ENCODE results near the gene CASKIN1. TPM values are rescaled to one million over a fixed set of nuclear protein-coding genes. Genes with fewer than 3 reads are reported as not detected.

CASKIN1 gene
- total and polyA plus RNA-seq, 4 donors = 0.09 to 0.35 (median 0.12) TPM

GRCh38 chr16:2237102-2237482 is 40.7 kb upstream of the CASKIN1 start:
- Histone ChIP-seq H3K9me3 (ENCODE audit: control insufficient read depth in 4 of 4, insufficient read depth in 3 of 4, low read length in 3 of 4) (peaks cover 0 to 19% (median 0%) of the 10 kb centered on the region in 4 donors), H3K27me3 (ENCODE audit: control insufficient read depth in 3 of 3, insufficient read depth in 3 of 3, low read length in 2 of 3) (peaks cover 0 to 27% (median 4%) of the 10 kb centered on the region in 3 donors), H3K36me3 (ENCODE audit: control insufficient read depth in 4 of 4, insufficient read depth in 4 of 4, low read length in 4 of 4) (peaks cover 0 to 46% (median 17%) of the 10 kb centered on the region in 4 donors), H3K9ac (ENCODE audit: insufficient read depth in 1 of 2, low read length in 2 of 2) (no peak overlapping the region), H3K27ac (ENCODE audit: low read depth in 1 of 2, low read length in 1 of 2) (no peak overlapping the region), H3K4me3 (no peak overlapping the region), H3K4me1 (ENCODE audit: control insufficient read depth in 5 of 5, insufficient read depth in 5 of 5, low read length in 5 of 5) (peaks cover 0 to 13% (median 7%) of the 10 kb centered on the region in 5 donors)
- no peak for DNase-seq
- TF ChIP-seq CTCF (IDR thresholded peaks at IDR 0.05; ENCODE audit: control extremely low read depth, extremely low read depth) = no peak
- ATAC-seq (ENCODE audit: insufficient read depth, low FRiP score) = no peak
- 7 to 8% methylated on average over 26 to 40 of the region's 40 CpGs for WGBS, 2 donors

GRCh38 chr16:2236337-2237101 is 40.1 kb upstream of the CASKIN1 start, which contains the start of gene DNASE1L2:
DNASE1L2 (plus strand) TSS chr16:2236444; CDS start chr16:2236817, 373 bp downstream.
- DNase-seq (peak; percentile 25 to 49 (median 42)), ATAC-seq (ENCODE audit: insufficient read depth, low FRiP score) (no peak)
- H3K9me3 ChIP-seq (ENCODE audit: control insufficient read depth in 4 of 4, insufficient read depth in 3 of 4, low read length in 3 of 4) = peaks cover 0 to 20% (median 0%) of the 10 kb centered on the region in 4 donors
- H3K36me3 ChIP-seq (ENCODE audit: control insufficient read depth in 4 of 4, insufficient read depth in 4 of 4, low read length in 4 of 4) = peaks cover 0 to 52% (median 19%) of the 10 kb centered on the region in 4 donors
- peaks cover 0 to 13% (median 7%) of the 10 kb centered on the region in 5 donors for H3K4me1 ChIP-seq (ENCODE audit: control insufficient read depth in 5 of 5, insufficient read depth in 5 of 5, low read length in 5 of 5)
- H3K27me3 ChIP-seq (ENCODE audit: control insufficient read depth in 3 of 3, insufficient read depth in 3 of 3, low read length in 2 of 3) = peaks cover 0 to 27% (median 4%) of the 10 kb centered on the region in 3 donors
- 6 to 8% methylated on average over 62 to 64 of the region's 64 CpGs for WGBS, 2 donors
- H3K27ac ChIP-seq (ENCODE audit: low read depth in 1 of 2, low read length in 1 of 2) = no peak within 1 kb of the TSS
- no peak for TF ChIP-seq CTCF (IDR thresholded peaks at IDR 0.05; ENCODE audit: control extremely low read depth, extremely low read depth)
- no peak within 1 kb of the TSS for H3K4me3 ChIP-seq
- no peak within 1 kb of the TSS for H3K9ac ChIP-seq (ENCODE audit: insufficient read depth in 1 of 2, low read length in 2 of 2)

GRCh38 chr16:2235695-2236336 is 39.4 kb upstream of the CASKIN1 start:
- H3K4me3 ChIP-seq = no peak overlapping the region
- no peak overlapping the region for H3K27ac ChIP-seq (ENCODE audit: low read depth in 1 of 2, low read length in 1 of 2)
- peaks cover 0 to 27% (median 4%) of the 10 kb centered on the region in 3 donors for H3K27me3 ChIP-seq (ENCODE audit: control insufficient read depth in 3 of 3, insufficient read depth in 3 of 3, low read length in 2 of 3)
- peaks cover 0 to 59% (median 19%) of the 10 kb centered on the region in 4 donors for H3K36me3 ChIP-seq (ENCODE audit: control insufficient read depth in 4 of 4, insufficient read depth in 4 of 4, low read length in 4 of 4)
- H3K9me3 ChIP-seq (ENCODE audit: control insufficient read depth in 4 of 4, insufficient read depth in 3 of 4, low read length in 3 of 4) = peaks cover 0 to 22% (median 0%) of the 10 kb centered on the region in 4 donors
- no peak overlapping the region for H3K9ac ChIP-seq (ENCODE audit: insufficient read depth in 1 of 2, low read length in 2 of 2)
- TF ChIP-seq CTCF (IDR thresholded peaks at IDR 0.05; ENCODE audit: control extremely low read depth, extremely low read depth) = no peak
- no peak for DNase-seq
- H3K4me1 ChIP-seq (ENCODE audit: control insufficient read depth in 5 of 5, insufficient read depth in 5 of 5, low read length in 5 of 5) = peaks cover 0 to 13% (median 7%) of the 10 kb centered on the region in 5 donors
- ATAC-seq (ENCODE audit: insufficient read depth, low FRiP score) = no peak
- WGBS, 2 donors = 85 to 87% methylated on average over 19 of the region's 19 CpGs

Data from lung (tissue), 12 donors.